Lung (tissue), 5 donors: ENCODE results near the gene ARL17A. TPM values are rescaled to one million over a fixed set of nuclear protein-coding genes. Genes with fewer than 3 reads are reported as not detected.

Experiments used
- polyA plus RNA-seq, 2 donors: library from polyadenylated mRNA; stranded (reverse); fragments of 200-250 nt; gene quantifications; one replicate each; pipeline ENCODE4 v1.2.1, GENCODE V29; 2013
- small RNA-seq: library from RNA; depleted of rRNA; stranded (forward); fragments of <200 nt; gene quantifications from one replicate; pipeline ENCODE3, GENCODE V24; 2014; ENCODE audit warnings: low replicate concordance
- total RNA-seq, 2 donors: library from RNA; depleted of rRNA in 1 of 2; stranded (reverse); fragments of >200 nt in 1 of 2; gene quantifications; one replicate each; pipeline ENCODE4 v1.2.1, GENCODE V29; 2014 to 2021
- donor health status: Bipolar disorder and iron deficiency.
- donor health status: healthy.
- donor health status: DM: yes; HTN: yes; CAD: no.

ARL17A gene
- total and polyA plus RNA-seq, 4 donors = 2.2 to 18.7 (median 10.6) TPM

Small RNAs within 50 kb of the gene (small RNA-seq; reads per million reads assigned to genes)
- gene RN7SL199P = not detected

Other genes with a start within 250 kb of the ARL17A start
- gene ARL17B, start 217.9 kb downstream of the ARL17A start, total RNA-seq = 10 to 100 TPM; 17.1 to 24.7 TPM
- gene ARL17B, start 217.9 kb downstream of the ARL17A start, polyA plus RNA-seq = 1 to 10 TPM; 6.7 to 7.8 TPM
- gene LRRC37A2, start 67.2 kb downstream of the ARL17A start, total RNA-seq = 1 to 10 TPM; 8.1 to 8.9 TPM
- gene LRRC37A2, start 67.2 kb downstream of the ARL17A start, polyA plus RNA-seq = 1 to 10 TPM; 2.3 to 2.7 TPM
- 10 to 100 TPM; 28.8 to 41.9 TPM for gene NSF, start 11.0 kb upstream of the ARL17A start, total RNA-seq
- gene NSF, start 11.0 kb upstream of the ARL17A start, polyA plus RNA-seq = 10 to 100 TPM in 1 of 2 donors, 1 to 10 TPM in 1; 7.3 to 25.3 TPM
- 1 to 10 TPM in 1 of 2 donors, under 1 TPM in 1; 0.74 to 2.9 TPM for gene WNT3, start 239.0 kb upstream of the ARL17A start, total RNA-seq
- gene WNT3, start 239.0 kb upstream of the ARL17A start, polyA plus RNA-seq = 1 to 10 TPM; 1.2 to 1.6 TPM